ENCODE measurements around the gene SORT1. TPM values are rescaled to one million over a fixed set of nuclear protein-coding genes. Genes with fewer than 3 reads are reported as not detected.

The SORT1 gene
- total and polyA plus RNA-seq, 2 of the 13 experiments (the other 11 are each of a cell fraction or from before 2014, with no cell fraction given): 32.4 to 93.0 TPM

- CTCF ChIA-PET (ENCODE audit: low intra/inter-chr PET ratio, low total read pairs): no interaction called here
- BruUV-seq (replicated peaks): no TSS peak
- DNase-seq (ENCODE audit: low spot score) (no peak), FAIRE-seq (no peak), ATAC-seq (no peak)
- H3K4me1 ChIP-seq (ENCODE audit: insufficient read depth, low read length): peaks cover 75% of the 10 kb centered on the region
- H3K9ac ChIP-seq (ENCODE audit: insufficient read depth, low read depth, low read length): 0 out of 2 replicates have a peak overlapping the region, but pooled peaks have one; percentile 27
- no peak overlapping the region for H3K4me3 ChIP-seq (replicated peaks in 1 of 3; ENCODE audit: insufficient read depth in 1 of 3, low read depth in 2 of 3, low read length in 3 of 3)
- H4K20me1 ChIP-seq (ENCODE audit: insufficient read depth, low read length): no peaks in the 10 kb centered on the region
- no peaks in the 10 kb centered on the region; a peak in 1 of 5 replicates for H3K27me3 ChIP-seq (ENCODE audit: control insufficient read depth in 1 of 2, insufficient read depth in 2 of 2, low read length in 2 of 2)
- POLR2A ChIA-PET: no interaction called here
- H3K27ac ChIP-seq (ENCODE audit: extremely low read length, insufficient read depth, low read length): no peak overlapping the region
- H3K9me3 ChIP-seq (ENCODE audit: low read length): no peaks in the 10 kb centered on the region
- H3K79me2 ChIP-seq (ENCODE audit: insufficient read depth, low read length): peaks cover 18% of the 10 kb centered on the region
- intact Hi-C loops (cut with micrococcal nuclease; ENCODE audit: unreplicated experiment) (no loop called here), in situ Hi-C loops (cut with HindIII; ENCODE audit: extremely low pct_ligation_motif_present, low pct_unique_long_range_greater_than_20kb) (no loop called here)
- peaks cover 4 to 12% of the 10 kb centered on the region in 2 experiments; a peak in 2 of 5 replicates for H3K36me3 ChIP-seq (replicated peaks in 1 of 2; ENCODE audit: control insufficient read depth in 1 of 2, insufficient read depth in 2 of 2, low read length in 2 of 2)
- H2AFZ ChIP-seq (ENCODE audit: low read length): no peak overlapping the region
- WGBS (ENCODE audit: low lambda C conversion rate): over 99% methylated on average over 9 of the region's 12 CpGs
- TF ChIP-seq ZNF225 (CRISPR knock-in tag; IDR thresholded peaks at IDR 0.05) (no peak), HNRNPL (IDR thresholded peaks at IDR 0.05; ENCODE audit: low read depth, low read length) (0 out of 2 replicates have a peak, but pooled peaks have one; percentile 1)
- H3K4me2 ChIP-seq (ENCODE audit: low read depth, low read length): peak overlapping the region; percentile 83
Observed at GRCh38 chr1:109280862-109281261, 116.9 kb downstream of the SORT1 start.

- intact Hi-C loops (cut with micrococcal nuclease; ENCODE audit: unreplicated experiment): loop anchor here (10.0 kb wide), 1 partner anchor 65 kb away; no protein-coding TSS in a partner anchor
- H3K79me2 ChIP-seq (ENCODE audit: insufficient read depth, low read length): peaks cover 18% of the 10 kb centered on the region
- ATAC-seq (no peak), DNase-seq (ENCODE audit: low spot score) (no peak), FAIRE-seq (no peak)
- H3K36me3 ChIP-seq (replicated peaks in 1 of 2; ENCODE audit: control insufficient read depth in 1 of 2, insufficient read depth in 2 of 2, low read length in 2 of 2): peaks cover 4 to 12% of the 10 kb centered on the region in 2 experiments; a peak in 2 of 5 replicates
- H3K9ac ChIP-seq (ENCODE audit: insufficient read depth, low read depth, low read length): no peak overlapping the region
- H3K4me1 ChIP-seq (ENCODE audit: insufficient read depth, low read length): peaks cover 79% of the 10 kb centered on the region
- H3K27me3 ChIP-seq (ENCODE audit: control insufficient read depth in 1 of 2, insufficient read depth in 2 of 2, low read length in 2 of 2): no peaks in the 10 kb centered on the region; a peak in 1 of 5 replicates
- no peak overlapping the region for H2AFZ ChIP-seq (ENCODE audit: low read length)
- no peak overlapping the region for H3K4me2 ChIP-seq (ENCODE audit: low read depth, low read length)
- no peaks in the 10 kb centered on the region for H4K20me1 ChIP-seq (ENCODE audit: insufficient read depth, low read length)
- H3K9me3 ChIP-seq (ENCODE audit: low read length): no peaks in the 10 kb centered on the region
- WGBS (ENCODE audit: low lambda C conversion rate): 95% methylated on average over 5 of the region's 5 CpGs
- ChIA-PET CTCF (ENCODE audit: low intra/inter-chr PET ratio, low total read pairs) (no interaction called here), POLR2A (interaction anchor here (4.4 kb wide), 1 partner anchor 20 kb away, joined by 28 read pairs; no protein-coding TSS in a partner anchor)
- BruUV-seq (replicated peaks): no TSS peak
- in situ Hi-C loops (cut with HindIII; ENCODE audit: extremely low pct_ligation_motif_present, low pct_unique_long_range_greater_than_20kb): no loop called here
- no peak overlapping the region for H3K27ac ChIP-seq (ENCODE audit: extremely low read length, insufficient read depth, low read length)
- H3K4me3 ChIP-seq (replicated peaks in 1 of 3; ENCODE audit: insufficient read depth in 1 of 3, low read depth in 2 of 3, low read length in 3 of 3): no peak overlapping the region
- TF ChIP-seq ZNF883 (CRISPR knock-in tag; IDR thresholded peaks at IDR 0.05; ENCODE audit: not compliant biosample characterization) (no peak), NCOA1 (CRISPR knock-in tag; IDR thresholded peaks at IDR 0.05) (no peak), POGK (CRISPR knock-in tag; conservative IDR thresholded peaks at IDR 0.05) (no peak), DZIP1 (CRISPR knock-in tag; IDR thresholded peaks at IDR 0.05) (no peak), SP4 (CRISPR knock-in tag; IDR thresholded peaks at IDR 0.05) (no peak), FOXM1 (CRISPR knock-in tag; IDR thresholded peaks at IDR 0.05) (no peak), TCF7 (IDR thresholded peaks at IDR 0.05; ENCODE audit: low read depth) (no peak), ZSCAN22 (CRISPR knock-in tag; IDR thresholded peaks at IDR 0.05) (no peak), BCL3 (CRISPR knock-in tag; IDR thresholded peaks at IDR 0.05) (no peak), ZNF274 (CRISPR knock-in tag; IDR thresholded peaks at IDR 0.05) (no peak)
Observed at GRCh38 chr1:109279615-109280278, 118.0 kb downstream of the SORT1 start.
